ENCODE data around the gene ZMYM2. TPM values are rescaled to one million over a fixed set of nuclear protein-coding genes. Genes with fewer than 3 reads are reported as not detected.

The ZMYM2 gene
- total RNA-seq, 2 donors from 2014 or later: 103 to 115 TPM

- no peak for ATAC-seq
- peaks cover 5% of the 10 kb centered on the region for H3K36me3 Mint-ChIP-seq (ENCODE audit: low read depth)
- H3K4me3 Mint-ChIP-seq: peak overlapping the region; percentile 28
- H3K9me3 ChIP-seq (ENCODE audit: control insufficient read depth, low read length, poor library complexity, severe bottlenecking): no peaks in the 10 kb centered on the region
- peak overlapping the region; percentile 70 for H3K27ac Mint-ChIP-seq
- no peaks in the 10 kb centered on the region for H3K27me3 Mint-ChIP-seq
- peaks cover 36% of the 10 kb centered on the region for H3K4me1 Mint-ChIP-seq
- DNase-seq: no peak
Observed at GRCh38 chr13:20000062-20000552, 41.6 kb downstream of the ZMYM2 start.

GRCh38 chr13:20001366-20002190 lies 43.1 kb downstream of the ZMYM2 start:
- Mint-ChIP-seq H3K4me3 (no peak overlapping the region), H3K4me1 (peaks cover 33% of the 10 kb centered on the region), H3K36me3 (ENCODE audit: low read depth) (peaks cover 2% of the 10 kb centered on the region), H3K27me3 (no peaks in the 10 kb centered on the region), H3K27ac (peak overlapping the region; percentile 70)
- H3K9me3 ChIP-seq (ENCODE audit: control insufficient read depth, low read length, poor library complexity, severe bottlenecking): no peaks in the 10 kb centered on the region
- ATAC-seq: no peak
- no peak for DNase-seq

GRCh38 chr13:20002787-20003186 lies 44.3 kb downstream of the ZMYM2 start:
- H3K36me3 Mint-ChIP-seq (ENCODE audit: low read depth): peaks cover 2% of the 10 kb centered on the region
- DNase-seq (no peak), ATAC-seq (no peak)
- H3K27ac Mint-ChIP-seq: peak overlapping the region; percentile 16
- no peak overlapping the region for H3K4me3 Mint-ChIP-seq
- H3K9me3 ChIP-seq (ENCODE audit: control insufficient read depth, low read length, poor library complexity, severe bottlenecking): no peaks in the 10 kb centered on the region
- H3K27me3 Mint-ChIP-seq: no peaks in the 10 kb centered on the region
- H3K4me1 Mint-ChIP-seq: peaks cover 28% of the 10 kb centered on the region

GRCh38 chr13:20006206-20006605 lies 47.7 kb downstream of the ZMYM2 start:
- Mint-ChIP-seq H3K27ac (peak overlapping the region; percentile 14), H3K36me3 (ENCODE audit: low read depth) (no peaks in the 10 kb centered on the region), H3K4me1 (peaks cover 7% of the 10 kb centered on the region), H3K27me3 (no peaks in the 10 kb centered on the region), H3K4me3 (no peak overlapping the region)
- ATAC-seq: no peak
- no peak for DNase-seq
- no peaks in the 10 kb centered on the region for H3K9me3 ChIP-seq (ENCODE audit: control insufficient read depth, low read length, poor library complexity, severe bottlenecking)

GRCh38 chr13:20015763-20016162 lies 57.2 kb downstream of the ZMYM2 start:
- Mint-ChIP-seq H3K4me1 (peaks cover 9% of the 10 kb centered on the region), H3K27ac (no peak overlapping the region), H3K36me3 (ENCODE audit: low read depth) (peaks cover 13% of the 10 kb centered on the region), H3K4me3 (no peak overlapping the region), H3K27me3 (no peaks in the 10 kb centered on the region)
- ATAC-seq (no peak), DNase-seq (no peak)
- H3K9me3 ChIP-seq (ENCODE audit: control insufficient read depth, low read length, poor library complexity, severe bottlenecking): no peaks in the 10 kb centered on the region

GRCh38 chr13:20016649-20017364 lies 58.3 kb downstream of the ZMYM2 start:
- DNase-seq (no peak), ATAC-seq (no peak)
- Mint-ChIP-seq H3K36me3 (ENCODE audit: low read depth) (peaks cover 14% of the 10 kb centered on the region), H3K4me3 (no peak overlapping the region), H3K27ac (no peak overlapping the region), H3K4me1 (peaks cover 13% of the 10 kb centered on the region), H3K27me3 (no peaks in the 10 kb centered on the region)
- H3K9me3 ChIP-seq (ENCODE audit: control insufficient read depth, low read length, poor library complexity, severe bottlenecking): no peaks in the 10 kb centered on the region

GRCh38 chr13:20017365-20017711 lies 58.8 kb downstream of the ZMYM2 start:
- DNase-seq: no peak
- H3K9me3 ChIP-seq (ENCODE audit: control insufficient read depth, low read length, poor library complexity, severe bottlenecking): no peaks in the 10 kb centered on the region
- Mint-ChIP-seq H3K4me1 (peaks cover 16% of the 10 kb centered on the region), H3K4me3 (no peak overlapping the region), H3K27me3 (no peaks in the 10 kb centered on the region), H3K36me3 (ENCODE audit: low read depth) (peaks cover 14% of the 10 kb centered on the region), H3K27ac (no peak overlapping the region)
- no peak for ATAC-seq

- Mint-ChIP-seq H3K27ac (no peak overlapping the region), H3K36me3 (ENCODE audit: low read depth) (peaks cover 12% of the 10 kb centered on the region), H3K27me3 (no peaks in the 10 kb centered on the region), H3K4me3 (no peak overlapping the region), H3K4me1 (peaks cover 13% of the 10 kb centered on the region)
- ATAC-seq: no peak
- no peak for DNase-seq
- no peaks in the 10 kb centered on the region for H3K9me3 ChIP-seq (ENCODE audit: control insufficient read depth, low read length, poor library complexity, severe bottlenecking)
Observed at GRCh38 chr13:20019043-20019442, 60.5 kb downstream of the ZMYM2 start.

- no peaks in the 10 kb centered on the region for H3K27me3 Mint-ChIP-seq
- H3K27ac Mint-ChIP-seq: no peak overlapping the region
- H3K4me3 Mint-ChIP-seq: no peak overlapping the region
- H3K4me1 Mint-ChIP-seq: peaks cover 12% of the 10 kb centered on the region
- no peak for ATAC-seq
- peaks cover 8% of the 10 kb centered on the region for H3K36me3 Mint-ChIP-seq (ENCODE audit: low read depth)
- H3K9me3 ChIP-seq (ENCODE audit: control insufficient read depth, low read length, poor library complexity, severe bottlenecking): no peaks in the 10 kb centered on the region
- no peak for DNase-seq
Observed at GRCh38 chr13:20024702-20025101, 66.2 kb downstream of the ZMYM2 start.

GRCh38 chr13:20028953-20029352 lies 70.4 kb downstream of the ZMYM2 start:
- H3K27me3 Mint-ChIP-seq: no peaks in the 10 kb centered on the region
- peaks cover 4% of the 10 kb centered on the region for H3K4me1 Mint-ChIP-seq
- no peak overlapping the region for H3K4me3 Mint-ChIP-seq
- DNase-seq (no peak), ATAC-seq (no peak)
- H3K36me3 Mint-ChIP-seq (ENCODE audit: low read depth): peaks cover 7% of the 10 kb centered on the region
- no peaks in the 10 kb centered on the region for H3K9me3 ChIP-seq (ENCODE audit: control insufficient read depth, low read length, poor library complexity, severe bottlenecking)
- H3K27ac Mint-ChIP-seq: no peak overlapping the region

- H3K36me3 Mint-ChIP-seq (ENCODE audit: low read depth): peaks cover 13% of the 10 kb centered on the region
Observed at GRCh38 chr13:20033486-20033885, 75.0 kb downstream of the ZMYM2 start.

GRCh38 chr13:20035130-20035529 lies 76.6 kb downstream of the ZMYM2 start:
- ATAC-seq (no peak), DNase-seq (no peak)
- no peak overlapping the region for H3K4me3 Mint-ChIP-seq
- peak overlapping the region; percentile 66 for H3K27ac Mint-ChIP-seq
- H3K27me3 Mint-ChIP-seq: no peaks in the 10 kb centered on the region
- peaks cover 4% of the 10 kb centered on the region for H3K9me3 ChIP-seq (ENCODE audit: control insufficient read depth, low read length, poor library complexity, severe bottlenecking)
- peaks cover 23% of the 10 kb centered on the region for H3K36me3 Mint-ChIP-seq (ENCODE audit: low read depth)
- peaks cover 8% of the 10 kb centered on the region for H3K4me1 Mint-ChIP-seq

More at GRCh38 chr13:20033486-20033885, 75.0 kb downstream of the ZMYM2 start:
- H3K9me3 ChIP-seq (ENCODE audit: control insufficient read depth, low read length, poor library complexity, severe bottlenecking): peaks cover 4% of the 10 kb centered on the region
- no peak overlapping the region for H3K4me3 Mint-ChIP-seq
- DNase-seq: no peak
- peaks cover 8% of the 10 kb centered on the region for H3K4me1 Mint-ChIP-seq
- no peak overlapping the region for H3K27ac Mint-ChIP-seq
- ATAC-seq: no peak
- H3K27me3 Mint-ChIP-seq: no peaks in the 10 kb centered on the region

GRCh38 chr13:20037908-20038307 lies 79.4 kb downstream of the ZMYM2 start:
- no peak for DNase-seq
- H3K27me3 Mint-ChIP-seq: no peaks in the 10 kb centered on the region
- H3K4me3 Mint-ChIP-seq: no peak overlapping the region
- peaks cover 29% of the 10 kb centered on the region for H3K4me1 Mint-ChIP-seq
- peaks cover 4% of the 10 kb centered on the region for H3K9me3 ChIP-seq (ENCODE audit: control insufficient read depth, low read length, poor library complexity, severe bottlenecking)
- no peak overlapping the region for H3K27ac Mint-ChIP-seq
- ATAC-seq: no peak
- H3K36me3 Mint-ChIP-seq (ENCODE audit: low read depth): peaks cover 38% of the 10 kb centered on the region

All from T-helper 17 cell (primary cell).